GM21576 (cell line): ENCODE measurements around the gene RERE.
A peak's percentile ranks its signal among the peaks of the same experiment; 100 is the strongest.

Source experiments
- ATAC-seq: cut with Tn5 transposase; IDR thresholded peaks from one replicate; pipeline ENCODE4 v1.9.1; 2021; ENCODE audit warnings: mild to moderate bottlenecking, moderate library complexity; ENCODE audit not compliant: unreplicated experiment

Gene RERE

GRCh38 chr1:8674481-8674880, 143.0 kb downstream of the RERE start:
- ATAC-seq = no peak

- no peak for ATAC-seq
These were observed 146.0 kb downstream of the RERE start for GRCh38 chr1:8671306-8671917.

GRCh38 chr1:8670371-8670818, 147.0 kb downstream of the RERE start:
- ATAC-seq = no peak

- ATAC-seq = no peak
These were observed 147.7 kb downstream of the RERE start for GRCh38 chr1:8669606-8670335.

- ATAC-seq = no peak
These were observed 149.4 kb downstream of the RERE start for GRCh38 chr1:8667869-8668594.

GRCh38 chr1:8666389-8667167, 150.9 kb downstream of the RERE start:
- ATAC-seq = no peak

GRCh38 chr1:8665833-8666232, 151.6 kb downstream of the RERE start:
- no peak for ATAC-seq

- no peak for ATAC-seq
These were observed 152.6 kb downstream of the RERE start for GRCh38 chr1:8664887-8665286.

GRCh38 chr1:8663915-8664329, 153.5 kb downstream of the RERE start:
- peak; percentile 53 for ATAC-seq

GRCh38 chr1:8663090-8663802, 154.2 kb downstream of the RERE start:
- no peak for ATAC-seq

- ATAC-seq = no peak
These were observed 154.9 kb downstream of the RERE start for GRCh38 chr1:8662380-8663072.

GRCh38 chr1:8661185-8662110, 156.0 kb downstream of the RERE start:
- no peak for ATAC-seq

GRCh38 chr1:8660411-8660828, 157.0 kb downstream of the RERE start:
- ATAC-seq = no peak

- ATAC-seq = no peak
These were observed 157.8 kb downstream of the RERE start for GRCh38 chr1:8659593-8659992.

GRCh38 chr1:8653878-8654277, 163.6 kb downstream of the RERE start:
- ATAC-seq = no peak

- no peak for ATAC-seq
These were observed 164.9 kb downstream of the RERE start for GRCh38 chr1:8652467-8653046.

GRCh38 chr1:8651962-8652361, 165.5 kb downstream of the RERE start:
- ATAC-seq = no peak

- ATAC-seq = no peak
These were observed 166.1 kb downstream of the RERE start for GRCh38 chr1:8651236-8651890.
